ENCODE data around the gene MACC1. TPM values are rescaled to one million over a fixed set of nuclear protein-coding genes. Genes with fewer than 3 reads are reported as not detected.

MACC1 gene
- total and polyA plus RNA-seq, 4 donors = 0.02 to 1.0 (median 0.50) TPM

GRCh38 chr7:20157456-20157855 lies 59.7 kb downstream of the MACC1 start (continued):
- TF ChIP-seq CTCF (IDR thresholded peaks at IDR 0.05; ENCODE audit: low read depth, low read length, missing input control) (no peak), YY1 (IDR thresholded peaks at IDR 0.05) (no peak), JUND (IDR thresholded peaks at IDR 0.05) (no peak), HNF4A (conservative IDR thresholded peaks at IDR 0.05) (no peak), TAF1 (conservative IDR thresholded peaks at IDR 0.05) (no peak), RAD21 (IDR thresholded peaks at IDR 0.05) (no peak), HNF4G (IDR thresholded peaks at IDR 0.05) (no peak), EGR1 (IDR thresholded peaks at IDR 0.05; ENCODE audit: low read depth in 2 of 2) (no peak), ATF3 (IDR thresholded peaks at IDR 0.05) (no peak)

- 74% methylated on average over 5 of the region's 5 CpGs for WGBS
- Histone ChIP-seq H3K9ac (ENCODE audit: low read depth in 1 of 2, low read length in 2 of 2) (no peak overlapping the region), H3K27ac (ENCODE audit: low read depth in 1 of 2, low read length in 2 of 2) (no peak overlapping the region), H3K4me3 (ENCODE audit: low read depth in 1 of 3, low read length in 3 of 3) (no peak overlapping the region), H3K36me3 (ENCODE audit: control insufficient read depth in 4 of 4, insufficient read depth in 3 of 4, low read depth in 1 of 4, low read length in 3 of 4) (no peaks in the 10 kb centered on the region), H3K9me3 (ENCODE audit: control insufficient read depth in 4 of 4, low read length in 3 of 4) (no peaks in the 10 kb centered on the region), H3K27me3 (ENCODE audit: control insufficient read depth in 4 of 4, insufficient read depth in 4 of 4, low read length in 3 of 4) (no peaks in the 10 kb centered on the region), H3K4me1 (ENCODE audit: control insufficient read depth in 4 of 4, insufficient read depth in 4 of 4, low read length in 3 of 4) (no peaks in the 10 kb centered on the region)
- TF ChIP-seq FOXA1 (IDR thresholded peaks at IDR 0.05) (no peak), EGR1 (IDR thresholded peaks at IDR 0.05; ENCODE audit: low read depth in 2 of 2) (no peak), HNF4G (IDR thresholded peaks at IDR 0.05) (no peak), RXRA (IDR thresholded peaks at IDR 0.05) (no peak), REST (IDR thresholded peaks at IDR 0.05) (no peak), JUND (IDR thresholded peaks at IDR 0.05) (no peak), FOXA2 (IDR thresholded peaks at IDR 0.05) (no peak), ZBTB33 (IDR thresholded peaks at IDR 0.05) (no peak), NR2F2 (IDR thresholded peaks at IDR 0.05) (no peak), HNF4A (conservative IDR thresholded peaks at IDR 0.05) (no peak)
- DNase-seq (ENCODE audit: low spot score) = no peak
These were observed 63.2 kb downstream of the MACC1 start for GRCh38 chr7:20153999-20154398.

Data from liver (tissue), 9 donors.